GM23338 (cell line): ENCODE results near the gene S1PR3. TPM values are rescaled to one million over a fixed set of nuclear protein-coding genes. Genes with fewer than 3 reads are reported as not detected.

Experiments used
- ATAC-seq: fragments of 200-7000 bp; cut with Tn5 transposase; 3 replicates; pipeline ENCODE4 v1.9.1; 2020
- DNase-seq: peaks from one replicate; pipeline ENCODE4 v3.0.0-alpha.2; 2015; ENCODE audit warnings: low spot score
- H2AFZ ChIP-seq: fragments of 200-600 bp; sonication (generic); 2 replicates; pipeline ENCODE4 v1.8.0; 2016; ENCODE audit warnings: antibody characterized with exemption, mild to moderate bottlenecking, moderate library complexity
- H3F3A ChIP-seq: fragments of 200-600 bp; sonication (generic); replicated peaks from 2 replicates; pipeline ENCODE4 v1.8.0; 2017; ENCODE audit warnings: antibody characterized with exemption, mixed run types, low read depth
- H3K27ac ChIP-seq: fragments of 200-600 bp; sonication (generic); 2 replicates; pipeline ENCODE4 v1.6.1; 2016; ENCODE audit warnings: low read depth
- H3K27me3 ChIP-seq: fragments of 200-600 bp; sonication (generic); 2 replicates; pipeline ENCODE4 v1.8.0; 2016; ENCODE audit warnings: mild to moderate bottlenecking, mixed run types, moderate library complexity; ENCODE audit not compliant: insufficient read depth
- H3K36me3 ChIP-seq: fragments of 200-600 bp; sonication (generic); 2 replicates; pipeline ENCODE4 v1.8.0; 2016; ENCODE audit warnings: mild to moderate bottlenecking; ENCODE audit not compliant: insufficient read depth
- H3K4me1 ChIP-seq: fragments of 200-600 bp; sonication (generic); 2 replicates; pipeline ENCODE4 v1.8.0; 2016; ENCODE audit warnings: mild to moderate bottlenecking, moderate library complexity; ENCODE audit not compliant: insufficient read depth
- H3K4me2 ChIP-seq: fragments of 200-600 bp; sonication (generic); 2 replicates; pipeline ENCODE4 v1.7.1; 2017; ENCODE audit warnings: mixed run types
- H3K4me3 ChIP-seq: fragments of 200-600 bp; sonication (generic); 2 replicates; pipeline ENCODE4 v1.6.1; 2016; ENCODE audit warnings: mixed run types
- H3K79me2 ChIP-seq: fragments of 200-600 bp; sonication (generic); replicated peaks from 2 replicates; pipeline ENCODE4 v1.8.0; 2017; ENCODE audit warnings: mild to moderate bottlenecking; ENCODE audit not compliant: insufficient read depth
- H3K9me2 ChIP-seq: fragments of 200-600 bp; sonication (generic); 2 replicates; pipeline ENCODE4 v1.8.0; 2017; ENCODE audit not compliant: insufficient read depth
- H4K20me1 ChIP-seq: fragments of 200-600 bp; sonication (generic); replicated peaks from 2 replicates; pipeline ENCODE4 v1.8.0; 2017; ENCODE audit warnings: mild to moderate bottlenecking; ENCODE audit not compliant: insufficient read depth
- H3K27ac Mint-ChIP-seq: 2 replicates; pipeline ENCODE4 v1.8.0; 2020; ENCODE audit warnings: inconsistent platforms, mild to moderate bottlenecking, moderate library complexity, mixed read lengths
- H3K27me3 Mint-ChIP-seq: 3 replicates; pipeline ENCODE4 v1.8.0; 2022; ENCODE audit warnings: low read depth, mild to moderate bottlenecking, moderate library complexity, mixed read lengths, inconsistent platforms; ENCODE audit not compliant: insufficient read depth, poor library complexity
- H3K36me3 Mint-ChIP-seq: 3 replicates; pipeline ENCODE4 v1.8.0; 2021; ENCODE audit warnings: low read depth, mild to moderate bottlenecking, inconsistent platforms, moderate library complexity, mixed read lengths
- H3K4me1 Mint-ChIP-seq: 3 replicates; pipeline ENCODE4 v1.8.0; 2020; ENCODE audit warnings: mild to moderate bottlenecking, inconsistent platforms, mixed read lengths
- H3K4me3 Mint-ChIP-seq: 3 replicates; pipeline ENCODE4 v1.8.0; 2021; ENCODE audit warnings: moderate library complexity, mild to moderate bottlenecking, inconsistent platforms, mixed read lengths
- H3K9me3 Mint-ChIP-seq: 3 replicates; pipeline ENCODE4 v1.8.0; 2020; ENCODE audit warnings: moderate library complexity, mild to moderate bottlenecking, inconsistent platforms, mixed read lengths
- CREB1 ChIP-seq: fragments of 250-450 bp; sonication (Bioruptor Pico); IDR thresholded peaks from 2 replicates; pipeline ENCODE4 v1.5.0; 2020; ENCODE audit warnings: low read depth, mild to moderate bottlenecking, moderate library complexity
- EZH2 ChIP-seq: fragments of 200-600 bp; sonication (generic); IDR thresholded peaks from one replicate; pipeline ENCODE4 v1.8.0; 2017; ENCODE audit warnings: antibody characterized with exemption, mild to moderate bottlenecking, low read depth; ENCODE audit not compliant: unreplicated experiment
- EZH2phosphoT487 ChIP-seq: fragments of 200-600 bp; sonication (generic); IDR thresholded peaks from one replicate; pipeline ENCODE4 v1.8.1; 2018; ENCODE audit warnings: antibody characterized with exemption; ENCODE audit not compliant: unreplicated experiment
- JUNB ChIP-seq: IDR thresholded peaks from one replicate; pipeline ENCODE4 v1.6.1; 2016; ENCODE audit warnings: antibody characterized with exemption; ENCODE audit not compliant: unreplicated experiment
- NANOG ChIP-seq: IDR thresholded peaks from 2 replicates; pipeline ENCODE4 v1.6.1; 2016; ENCODE audit warnings: antibody characterized with exemption, borderline replicate concordance
- POLR2AphosphoS5 ChIP-seq: IDR thresholded peaks from 2 replicates; pipeline ENCODE4 v1.6.1; 2016; ENCODE audit warnings: antibody characterized with exemption, low read depth
- REST ChIP-seq: IDR thresholded peaks from one replicate; pipeline ENCODE4 v1.6.1; 2018; ENCODE audit warnings: antibody characterized with exemption; ENCODE audit not compliant: unreplicated experiment
- STAT1 ChIP-seq: IDR thresholded peaks from one replicate; pipeline ENCODE4 v1.6.1; 2016; ENCODE audit warnings: antibody characterized with exemption; ENCODE audit not compliant: unreplicated experiment
- ZNF114 ChIP-seq: fragments of 250-450 bp; sonication (Bioruptor Pico); IDR thresholded peaks from 2 replicates; pipeline ENCODE4 v1.5.0; 2020; ENCODE audit warnings: mild to moderate bottlenecking, moderate library complexity
- ZNF331 ChIP-seq: fragments of 250-450 bp; sonication (Bioruptor Pico); IDR thresholded peaks from 2 replicates; pipeline ENCODE4 v1.5.0; 2020; ENCODE audit warnings: low read depth, mild to moderate bottlenecking, moderate library complexity
- ZNF462 ChIP-seq: fragments of 250-450 bp; sonication (Bioruptor Pico); IDR thresholded peaks from 2 replicates; pipeline ENCODE4 v1.5.0; 2020; ENCODE audit warnings: mild to moderate bottlenecking, moderate library complexity
- polyA plus RNA-seq: library from polyadenylated mRNA; unstranded; fragments of >200 nt; fragmentation: Nextera tagmentation; extraction: Ambion mirVana; gene quantifications from 2 replicates; pipeline ENCODE4 v1.2.1, GENCODE V29; 2016
- total RNA-seq: library from RNA; depleted of rRNA; stranded (reverse); fragments of >200 nt; shearing (Covaris generic); gene quantifications from 2 replicates; pipeline ENCODE4 v1.2.3, GENCODE V29; 2014
- TF ChIP-seq, protein P1 (sequence below): IDR thresholded peaks from 2 replicates; pipeline ENCODE4 v1.6.1; 2016; ENCODE audit warnings: antibody characterized with exemption
- TF ChIP-seq, protein P2 (sequence below), 2 experiments: fragments of 200-600 bp in 1 of 2; sonication (generic) in 1 of 2; conservative IDR thresholded peaks; 2 replicates each; pipeline versions ENCODE4 v1.5.1 to v1.6.1; 2016 to 2017; ENCODE audit warnings: antibody characterized with exemption in 2 of 2, low read depth in 2 of 2, mild to moderate bottlenecking in 2 of 2, moderate library complexity in 1 of 2

S1PR3 gene
- total and polyA plus RNA-seq, 2 experiments from 2014 or later: 2.1 to 7.6 TPM

GRCh38 chr9:89026876-89027275, 35.6 kb downstream of the S1PR3 start:
- Mint-ChIP-seq H3K4me1 (peaks cover 9% of the 10 kb centered on the region), H3K4me3 (no peak overlapping the region), H3K27me3 (peaks cover 3% of the 10 kb centered on the region), H3K9me3 (peaks cover 17% of the 10 kb centered on the region), H3K27ac (no peak overlapping the region), H3K36me3 (peaks cover 15% of the 10 kb centered on the region)
- ATAC-seq: no peak
- H3F3A ChIP-seq: no peaks in the 10 kb centered on the region
- no peak overlapping the region for H3K4me2 ChIP-seq
- no peaks in the 10 kb centered on the region for H3K36me3 ChIP-seq
- no peak overlapping the region for H3K27ac ChIP-seq
- H3K27me3 ChIP-seq: no peaks in the 10 kb centered on the region
- H3K4me3 ChIP-seq: no peak overlapping the region
- TF ChIP-seq EZH2phosphoT487 (no peak), CREB1 (no peak), ZNF114 (CRISPR knock-in tag) (no peak), EZH2 (no peak), NANOG (no peak), STAT1 (no peak), POLR2AphosphoS5 (no peak), REST (no peak), ZNF331 (CRISPR knock-in tag) (no peak), ZNF462 (CRISPR knock-in tag) (no peak), JUNB (no peak)
- TF ChIP-seq, protein P1, sequence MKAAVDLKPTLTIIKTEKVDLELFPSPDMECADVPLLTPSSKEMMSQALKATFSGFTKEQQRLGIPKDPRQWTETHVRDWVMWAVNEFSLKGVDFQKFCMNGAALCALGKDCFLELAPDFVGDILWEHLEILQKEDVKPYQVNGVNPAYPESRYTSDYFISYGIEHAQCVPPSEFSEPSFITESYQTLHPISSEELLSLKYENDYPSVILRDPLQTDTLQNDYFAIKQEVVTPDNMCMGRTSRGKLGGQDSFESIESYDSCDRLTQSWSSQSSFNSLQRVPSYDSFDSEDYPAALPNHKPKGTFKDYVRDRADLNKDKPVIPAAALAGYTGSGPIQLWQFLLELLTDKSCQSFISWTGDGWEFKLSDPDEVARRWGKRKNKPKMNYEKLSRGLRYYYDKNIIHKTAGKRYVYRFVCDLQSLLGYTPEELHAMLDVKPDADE: no peak
- TF ChIP-seq, protein P2, sequence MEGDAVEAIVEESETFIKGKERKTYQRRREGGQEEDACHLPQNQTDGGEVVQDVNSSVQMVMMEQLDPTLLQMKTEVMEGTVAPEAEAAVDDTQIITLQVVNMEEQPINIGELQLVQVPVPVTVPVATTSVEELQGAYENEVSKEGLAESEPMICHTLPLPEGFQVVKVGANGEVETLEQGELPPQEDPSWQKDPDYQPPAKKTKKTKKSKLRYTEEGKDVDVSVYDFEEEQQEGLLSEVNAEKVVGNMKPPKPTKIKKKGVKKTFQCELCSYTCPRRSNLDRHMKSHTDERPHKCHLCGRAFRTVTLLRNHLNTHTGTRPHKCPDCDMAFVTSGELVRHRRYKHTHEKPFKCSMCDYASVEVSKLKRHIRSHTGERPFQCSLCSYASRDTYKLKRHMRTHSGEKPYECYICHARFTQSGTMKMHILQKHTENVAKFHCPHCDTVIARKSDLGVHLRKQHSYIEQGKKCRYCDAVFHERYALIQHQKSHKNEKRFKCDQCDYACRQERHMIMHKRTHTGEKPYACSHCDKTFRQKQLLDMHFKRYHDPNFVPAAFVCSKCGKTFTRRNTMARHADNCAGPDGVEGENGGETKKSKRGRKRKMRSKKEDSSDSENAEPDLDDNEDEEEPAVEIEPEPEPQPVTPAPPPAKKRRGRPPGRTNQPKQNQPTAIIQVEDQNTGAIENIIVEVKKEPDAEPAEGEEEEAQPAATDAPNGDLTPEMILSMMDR (conservative IDR thresholded peaks at IDR 0.05; ENCODE audit: low read depth in 2 of 2): no peak
- DNase-seq: no peak
- H3K79me2 ChIP-seq: no peaks in the 10 kb centered on the region
- H3K4me1 ChIP-seq: 0 out of 2 replicates have a peak, but pooled peaks cover 2% of the 10 kb centered on the region
- H4K20me1 ChIP-seq: no peaks in the 10 kb centered on the region
- H3K9me2 ChIP-seq: no peaks in the 10 kb centered on the region
- H2AFZ ChIP-seq: no peak overlapping the region
